HG02763 (cell line): ENCODE measurements around the gene TBC1D22B.

Experiments used
- ATAC-seq: cut with Tn5 transposase; IDR thresholded peaks from one replicate; pipeline ENCODE4 v1.9.1; 2021; ENCODE audit warnings: mild to moderate bottlenecking, moderate library complexity; ENCODE audit not compliant: unreplicated experiment

TBC1D22B gene

DNA sequence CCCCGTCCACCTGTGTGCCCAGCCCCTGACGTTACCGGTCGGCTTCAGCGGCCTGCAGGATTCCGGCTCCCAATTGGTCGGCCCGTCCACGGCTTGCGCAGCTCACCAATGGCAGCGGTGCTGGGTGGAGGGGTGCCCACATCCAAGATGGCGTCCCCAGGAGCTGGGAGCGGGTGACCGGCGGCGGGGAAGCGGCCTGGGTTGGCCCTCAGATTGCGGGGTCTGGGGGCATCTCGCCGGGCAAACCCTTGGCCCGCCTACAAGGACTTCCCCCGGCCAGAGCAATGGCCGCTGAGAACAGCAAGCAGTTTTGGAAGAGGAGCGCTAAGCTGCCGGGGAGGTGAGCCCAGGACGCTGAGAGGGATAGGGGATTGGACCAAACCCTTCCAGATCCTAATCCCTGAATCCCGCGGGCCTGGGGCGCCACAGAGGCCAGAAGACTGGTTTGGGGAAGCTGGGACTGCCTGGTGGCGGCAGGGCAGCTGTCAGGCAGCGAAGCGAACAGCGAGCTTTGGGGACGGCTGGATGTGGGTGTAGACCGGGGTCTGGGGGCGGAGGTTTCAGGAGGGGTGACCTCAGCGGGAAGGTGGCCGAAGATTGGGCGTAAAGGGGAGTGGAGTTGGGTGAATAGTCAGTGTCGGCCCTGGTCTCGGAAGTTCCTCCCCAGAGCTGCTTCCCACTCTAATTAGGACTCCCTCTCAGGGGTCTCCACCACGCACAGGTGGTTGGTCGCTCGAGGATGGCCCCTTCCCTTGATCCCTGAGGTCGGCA lies at the start of gene TBC1D22B, which contains the start of gene TMEM217:
TSS of gene TBC1D22B (plus strand) at position 139 of the 771 bp plus-strand sequence. CDS start at position 285, 146 bp downstream.
TSS of gene TMEM217 (minus strand) at position 511 of the 771 bp plus-strand sequence. CDS start 39,114 bp downstream, outside the sequence.
- peak; percentile 96 for ATAC-seq

- no peak for ATAC-seq
Measured at GRCh38 chr6:37207903-37208456, 49.6 kb upstream of the TBC1D22B start.

DNA sequence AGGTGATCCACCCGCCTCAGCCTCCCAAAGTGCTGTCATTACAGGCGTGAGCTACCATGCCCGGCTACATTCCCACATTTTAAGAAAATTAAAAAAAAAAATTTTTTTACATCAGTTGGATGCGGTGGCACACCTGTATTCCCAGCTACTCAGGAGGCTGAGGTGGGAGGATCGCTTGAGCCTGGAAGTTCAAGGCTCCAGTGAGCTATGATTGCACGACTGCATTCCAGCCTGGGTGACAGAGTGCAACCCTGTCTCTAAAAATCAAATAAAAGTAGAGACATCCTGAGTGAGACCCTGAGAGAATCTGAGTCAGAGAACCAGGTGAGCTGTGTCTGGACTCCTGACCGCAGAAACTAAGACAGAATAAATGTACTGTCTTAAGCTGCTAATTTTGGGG lies 48.8 kb upstream of the TBC1D22B start:
- ATAC-seq = no peak

GRCh38 chr6:37209461-37210205 lies 47.9 kb upstream of the TBC1D22B start:
- no peak for ATAC-seq

- no peak for ATAC-seq
Measured at GRCh38 chr6:37210313-37210968, 47.1 kb upstream of the TBC1D22B start.

DNA sequence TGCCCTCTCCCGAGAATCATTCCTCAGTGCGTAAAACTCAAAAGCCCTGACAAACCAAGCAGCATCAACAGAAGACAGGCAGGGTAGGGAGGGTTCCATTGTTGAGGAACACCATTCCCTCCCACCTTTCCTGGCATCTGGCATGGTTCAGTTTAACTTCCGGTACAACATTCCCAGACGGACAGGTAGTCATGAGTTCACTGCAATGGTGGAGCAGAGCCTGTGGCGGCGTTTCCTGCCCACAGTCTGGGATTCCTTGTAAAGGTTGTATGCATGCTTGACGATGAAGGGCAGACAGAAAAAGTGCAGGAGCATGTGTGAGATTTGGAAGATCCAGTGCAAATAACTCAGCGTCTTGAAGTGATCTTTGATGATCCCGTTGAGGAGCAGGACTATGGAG lies 45.3 kb upstream of the TBC1D22B start:
- ATAC-seq = no peak

DNA sequence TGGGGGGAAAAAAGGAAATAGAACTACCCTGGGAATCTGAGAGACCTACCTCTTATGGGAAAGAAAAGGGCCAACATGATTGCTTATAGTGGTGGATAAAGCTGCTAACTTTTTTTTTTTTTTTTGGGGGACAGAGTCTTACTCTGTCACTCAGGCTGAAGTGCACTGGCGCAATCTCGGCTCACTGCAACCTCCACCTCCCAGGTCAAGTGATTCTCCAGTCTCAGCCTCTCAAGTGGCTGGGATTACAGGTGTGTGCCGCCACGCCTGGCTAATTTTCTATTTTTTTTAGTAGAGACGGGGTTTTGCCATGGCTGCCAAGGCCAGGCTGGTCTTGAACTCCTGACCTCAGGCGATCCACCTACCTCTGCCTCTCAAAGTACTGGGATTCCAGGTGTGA lies 39.5 kb upstream of the TBC1D22B start:
- no peak for ATAC-seq

DNA sequence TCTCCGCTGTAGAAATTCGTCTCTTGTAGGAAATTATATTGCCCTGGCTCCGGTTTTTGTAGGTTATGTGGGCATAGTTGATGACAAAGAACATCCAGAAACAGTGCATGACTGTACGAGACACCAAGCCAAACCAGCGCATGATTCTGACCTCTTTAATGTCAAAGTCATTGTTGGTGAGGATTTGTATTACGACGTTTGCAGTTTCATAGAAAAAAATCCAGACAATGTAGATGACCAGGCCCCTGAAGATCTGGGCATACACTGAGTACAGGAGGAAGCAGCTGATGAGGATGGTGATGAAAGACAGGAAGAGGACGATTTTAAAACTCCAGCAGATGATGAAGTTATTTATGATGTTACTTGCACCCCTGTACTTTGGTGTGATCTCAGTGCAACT lies 39.1 kb upstream of the TBC1D22B start:
- no peak for ATAC-seq

GRCh38 chr6:37221585-37222124 lies 35.9 kb upstream of the TBC1D22B start:
- ATAC-seq = no peak

DNA sequence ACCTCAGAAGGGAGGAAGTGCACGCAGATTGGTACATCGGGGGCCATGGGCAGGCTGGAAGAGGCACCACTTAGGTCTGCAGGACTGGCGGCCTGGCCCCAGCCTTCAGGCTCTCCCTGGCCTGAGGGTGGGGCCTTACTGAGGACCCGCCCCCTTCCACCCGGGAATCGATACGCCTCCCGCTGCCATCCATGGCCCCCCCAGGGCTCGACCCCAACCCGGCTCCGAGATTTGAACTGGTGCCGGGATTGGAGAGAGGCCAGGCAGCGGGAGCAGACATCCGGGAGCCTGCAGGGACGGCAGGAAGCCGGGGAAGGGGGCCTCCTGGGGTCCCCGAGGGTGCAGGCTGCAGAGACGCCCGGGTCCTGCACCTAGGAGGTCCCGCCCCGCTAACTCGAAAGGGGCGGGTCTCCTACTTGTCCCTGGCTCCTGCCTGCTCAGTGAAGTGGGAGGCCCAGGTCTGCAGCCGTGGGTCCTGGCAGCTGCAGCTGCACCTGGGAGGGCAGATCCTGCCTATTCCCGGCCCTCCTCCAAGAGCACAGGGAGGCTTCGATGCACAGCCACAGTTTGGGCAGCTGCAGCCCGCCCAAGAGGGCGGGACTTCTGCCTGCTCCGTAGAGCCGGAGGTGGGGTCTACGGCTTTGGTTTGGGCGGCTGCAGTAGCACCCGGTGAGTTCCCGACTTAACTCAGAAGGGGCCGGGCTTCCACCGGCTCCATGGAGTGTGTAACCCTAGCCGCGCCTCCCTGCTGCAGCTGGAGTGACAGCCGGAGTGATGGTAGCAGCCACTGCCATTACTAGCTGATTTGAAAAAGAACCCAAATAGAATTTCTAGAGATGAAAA lies 35.2 kb upstream of the TBC1D22B start:
- ATAC-seq = peak; percentile 78

DNA sequence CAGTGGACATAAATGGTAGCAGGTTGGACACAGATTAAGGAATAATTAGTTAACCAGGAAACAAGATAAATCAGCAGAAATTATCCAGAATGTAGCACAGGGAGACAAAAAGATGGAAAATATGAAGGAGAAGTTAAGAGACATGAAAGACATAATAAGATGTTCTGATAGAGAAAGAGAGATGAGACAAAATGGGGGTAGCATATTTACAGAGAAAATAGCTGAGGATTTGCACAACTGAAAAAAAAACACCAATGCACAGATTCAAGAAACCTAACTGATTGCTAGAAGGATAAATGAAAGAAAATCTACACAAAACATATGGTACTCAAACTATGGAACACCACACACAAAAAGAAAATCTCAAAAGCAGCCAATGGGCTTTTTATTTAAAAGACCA lies 34.6 kb upstream of the TBC1D22B start:
- no peak for ATAC-seq

GRCh38 chr6:37225350-37226169 lies 32.0 kb upstream of the TBC1D22B start:
- no peak for ATAC-seq

DNA sequence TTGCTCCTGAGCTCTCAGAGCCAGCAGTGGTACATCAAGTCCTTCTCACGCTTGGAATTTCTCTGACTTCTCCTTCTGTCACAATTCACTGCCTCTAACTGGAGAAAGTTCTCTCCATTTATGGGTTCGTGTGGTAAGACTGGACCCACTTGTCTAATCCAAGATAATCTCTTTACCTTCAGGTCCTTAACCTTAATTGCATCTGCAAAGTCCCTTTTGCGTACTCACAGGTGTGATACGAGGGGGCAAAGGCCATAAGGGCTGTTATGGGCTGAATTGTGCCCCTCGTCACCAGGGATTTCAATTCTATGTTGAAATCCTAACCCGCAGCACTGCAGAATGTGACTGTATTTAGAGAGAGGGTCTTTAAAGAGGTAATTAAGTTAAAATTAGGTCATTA lies 27.5 kb upstream of the TBC1D22B start:
- no peak for ATAC-seq

DNA sequence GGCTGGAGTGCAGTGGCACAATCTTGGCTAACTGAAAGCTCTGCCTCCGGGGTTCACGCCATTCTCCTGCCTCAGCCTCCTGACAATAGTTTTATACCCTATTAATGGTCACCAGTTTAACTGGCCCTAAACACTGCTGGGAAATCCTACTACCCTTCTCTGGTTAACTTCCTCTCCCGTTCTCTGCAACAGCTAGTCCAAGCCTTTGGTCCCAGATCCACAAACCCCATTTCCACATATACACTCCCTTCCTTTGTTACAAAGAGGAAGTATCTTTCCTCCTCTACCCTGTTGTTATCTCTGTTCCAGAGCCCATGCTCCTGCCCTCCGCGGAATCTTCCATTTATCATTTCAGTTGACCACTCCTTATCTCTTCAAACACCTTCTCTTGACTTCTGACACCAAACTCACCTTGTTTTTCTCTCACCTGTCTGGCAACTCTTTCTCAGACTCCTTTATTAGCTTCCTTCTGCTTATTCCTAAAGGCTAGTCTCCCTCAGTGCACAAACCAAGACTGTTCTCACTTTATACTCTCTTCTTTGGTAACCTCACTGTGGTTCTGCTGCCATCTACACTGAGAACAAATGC lies 25.0 kb upstream of the TBC1D22B start:
- no peak for ATAC-seq

GRCh38 chr6:37233541-37233940 lies 24.0 kb upstream of the TBC1D22B start:
- no peak for ATAC-seq

GRCh38 chr6:37236921-37237320 lies 20.7 kb upstream of the TBC1D22B start:
- ATAC-seq = no peak

GRCh38 chr6:37237789-37238188 lies 19.8 kb upstream of the TBC1D22B start:
- ATAC-seq = no peak

DNA sequence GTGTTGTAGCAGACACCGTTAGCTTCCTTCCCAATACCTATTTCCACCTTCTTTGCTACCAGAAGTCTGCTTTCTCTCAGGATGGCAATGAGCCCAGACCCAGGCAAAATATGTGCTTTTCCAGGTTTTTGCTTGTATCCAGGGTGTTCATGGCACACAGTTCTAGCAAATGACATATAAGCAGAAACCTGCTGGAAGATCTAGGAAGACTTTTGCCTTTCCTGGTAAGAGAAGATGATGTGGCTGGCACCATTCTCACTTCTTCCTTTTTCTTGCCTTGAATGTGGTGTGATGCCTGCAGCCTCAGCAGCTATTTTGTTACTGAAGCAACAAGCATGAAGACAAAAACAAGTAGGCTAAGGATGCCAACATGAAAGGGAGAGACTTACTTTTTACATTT lies 19.2 kb upstream of the TBC1D22B start:
- ATAC-seq = no peak

DNA sequence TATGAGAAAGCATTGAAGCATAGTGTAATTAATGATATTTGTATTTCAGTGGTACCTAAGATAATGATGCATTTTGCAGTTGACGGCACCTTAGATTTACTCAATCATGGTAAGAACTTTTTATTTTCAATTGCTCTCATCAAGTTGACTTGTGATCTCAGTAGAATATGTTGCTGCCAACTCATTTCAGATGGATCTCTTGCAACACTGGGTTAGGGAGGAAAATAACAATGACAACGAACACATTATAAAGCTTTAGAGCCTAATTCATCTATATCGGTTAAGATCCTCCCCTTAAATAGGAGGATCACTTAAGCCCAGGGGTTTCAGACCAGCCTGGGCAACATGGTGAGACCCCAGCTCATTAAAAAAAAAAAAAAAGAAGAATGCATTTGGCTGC lies 18.0 kb upstream of the TBC1D22B start:
- ATAC-seq = no peak
